GM12878 (cell line): ENCODE data around the gene YBX2. TPM values are rescaled to one million over a fixed set of nuclear protein-coding genes. Genes with fewer than 3 reads are reported as not detected.

Experiments
- BMI1 ChIP-seq: fragments of 450-650 bp; IDR thresholded peaks from 2 replicates; pipeline ENCODE4 v1.6.1; 2016; ENCODE audit warnings: mild to moderate bottlenecking, moderate library complexity, borderline replicate concordance
- CEBPB ChIP-seq, 2 experiments: fragments of 150-350 bp in 1 of 2; IDR thresholded peaks; 2 replicates each; pipeline ENCODE4 v1.6.1; 2012 to 2014; ENCODE audit warnings: low read depth in 2 of 2, low read length in 2 of 2, borderline replicate concordance in 1 of 2, inconsistent platforms in 1 of 2
- CREM ChIP-seq: IDR thresholded peaks from 2 replicates; pipeline ENCODE4 v1.6.1; 2014; ENCODE audit warnings: antibody characterized with exemption, low read depth
- EGR1 ChIP-seq, 2 experiments: IDR thresholded peaks; 1 replicate in 1 of 2; 2 replicates in 1 of 2; pipeline ENCODE4 v1.6.1; 2011 to 2012; ENCODE audit warnings: low read depth in 2 of 2, low read length in 2 of 2, borderline replicate concordance in 1 of 2, mild to moderate bottlenecking in 1 of 2, moderate library complexity in 1 of 2
- HDAC2 ChIP-seq: fragments of 200-600 bp; sonication (generic); IDR thresholded peaks from 2 replicates; pipeline ENCODE4 v1.6.1; 2017
- IKZF1 ChIP-seq: fragments of 450-650 bp; conservative IDR thresholded peaks from 2 replicates; pipeline ENCODE4 v1.6.1; 2017; ENCODE audit warnings: antibody characterized with exemption, mild to moderate bottlenecking
- IRF4 ChIP-seq: IDR thresholded peaks from 2 replicates; pipeline ENCODE4 v1.6.1; 2011; ENCODE audit warnings: low read depth, low read length
- MYC ChIP-seq: IDR thresholded peaks from 2 replicates; pipeline ENCODE4 v1.6.1; 2011; ENCODE audit warnings: mild to moderate bottlenecking, low read length, moderate library complexity, inconsistent platforms; ENCODE audit not compliant: insufficient read depth, insufficient replicate concordance, insufficient read length, severe bottlenecking
- NBN ChIP-seq: fragments of 450-650 bp; IDR thresholded peaks from 2 replicates; pipeline ENCODE4 v1.6.1; 2016
- RB1 ChIP-seq: fragments of 450-650 bp; formaldehyde crosslinking; IDR thresholded peaks from 2 replicates; pipeline ENCODE4 v1.6.1; 2017; ENCODE audit warnings: mild to moderate bottlenecking, borderline replicate concordance
- SIN3A ChIP-seq: IDR thresholded peaks from 2 replicates; pipeline ENCODE4 v1.6.1; 2012; ENCODE audit warnings: low read depth, low read length, improper control_type of control experiment
- polyA plus RNA-seq, 11 experiments: library from polyadenylated mRNA; depleted of rRNA in 4 of 11; unstranded in 6 of 11; stranded (reverse) in 5 of 11; fragments of >200 nt; fragmentation: Nextera tagmentation in 4 of 11; fragmentation: Illumina TruSeq in 1 of 11; extraction: Ambion mirVana in 4 of 11; extraction: Trizol in 1 of 11; gene quantifications; 1 replicate in 1 of 11; 2 replicates in 10 of 11; pipeline versions ENCODE4 v1.2.1 to v1.2.3, GENCODE V29; 2011 to 2016; ENCODE audit warnings: inconsistent platforms in 2 of 11, missing spikeins in 2 of 11, low read depth in 1 of 11
- total RNA-seq, 4 experiments: library from RNA; depleted of rRNA in 3 of 4; stranded (reverse); fragments of >200 nt in 3 of 4; fragmentation: Illumina TruSeq in 1 of 4; extraction: Trizol in 1 of 4; gene quantifications; 2 replicates each; pipeline versions ENCODE4 v1.2.1 to v1.2.3, GENCODE V29; 2013 to 2021
- TF ChIP-seq, protein P1 (sequence below): fragments of 450-650 bp; IDR thresholded peaks from 2 replicates; pipeline ENCODE4 v1.6.1; 2016; ENCODE audit warnings: mild to moderate bottlenecking, moderate library complexity, borderline replicate concordance
- TF ChIP-seq, protein P2 (sequence below): IDR thresholded peaks from 2 replicates; pipeline ENCODE4 v1.6.1; 2011; ENCODE audit warnings: borderline replicate concordance, low read depth, mild to moderate bottlenecking, moderate library complexity, mixed read lengths, low read length; ENCODE audit not compliant: insufficient read depth; ENCODE audit errors: extremely low read length
- TF ChIP-seq, protein P3 (sequence below): IDR thresholded peaks from 2 replicates; pipeline ENCODE4 v1.6.1; 2011; ENCODE audit warnings: borderline replicate concordance, low read depth, mild to moderate bottlenecking, moderate library complexity, low read length; ENCODE audit not compliant: insufficient read depth, poor library complexity, severe bottlenecking
- TF ChIP-seq, protein P4 (sequence below): fragments of 450-650 bp; IDR thresholded peaks from 2 replicates; pipeline ENCODE4 v1.6.1; 2018; ENCODE audit warnings: mild to moderate bottlenecking, low read depth, moderate library complexity; ENCODE audit not compliant: partially characterized antibody
- TF ChIP-seq, protein P5 (sequence below): IDR thresholded peaks from 2 replicates; pipeline ENCODE4 v1.6.1; 2012; ENCODE audit warnings: mild to moderate bottlenecking, low read depth, low read length

The YBX2 gene
- total and polyA plus RNA-seq, 10 of the 15 experiments (the other 5 are each of a cell fraction or from before 2014, with no cell fraction given) = not detected

DNA sequence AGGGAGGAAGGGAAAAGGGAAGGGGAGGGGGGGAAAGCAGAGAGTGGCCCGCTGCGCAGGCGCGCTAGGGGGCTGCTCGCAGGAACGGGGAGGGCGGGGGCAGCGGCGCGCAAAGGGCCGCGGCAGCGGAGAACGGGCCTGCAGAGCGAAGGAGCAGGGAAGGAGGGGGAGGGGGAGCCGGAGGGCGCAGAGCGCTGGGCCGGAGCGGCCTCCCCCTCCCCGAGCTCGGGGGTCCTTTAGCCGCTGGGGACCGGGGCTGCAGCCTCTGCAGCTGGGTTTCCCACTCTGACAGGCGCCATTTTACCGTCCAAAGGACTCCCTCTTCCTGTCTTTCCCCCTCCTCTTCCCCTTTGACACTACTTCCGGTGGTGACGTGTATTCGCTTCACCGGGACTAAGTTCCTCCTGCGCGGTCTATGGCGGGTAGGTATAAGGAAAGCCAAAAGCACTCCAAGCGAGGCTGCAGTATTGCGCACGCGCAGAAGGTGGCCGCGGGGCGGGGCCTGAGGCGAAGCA is 42.7 kb downstream of the YBX2 start, which contains the start of gene CTDNEP1 (continued):
- TF ChIP-seq CREM (no peak; the same call in 1 of the 2 replicates), RB1 (no peak), EGR1 (IDR thresholded peaks at IDR 0.05; ENCODE audit: borderline replicate concordance in 1 of 2, low read depth in 2 of 2, low read length in 2 of 2) (0 out of 3 replicates have a peak, but pooled peaks of 1 of the 2 experiments have one; percentile 2), BMI1 (no peak), NBN (no peak), IRF4 (no peak), CEBPB (IDR thresholded peaks at IDR 0.05; ENCODE audit: borderline replicate concordance in 1 of 2, low read depth in 2 of 2, low read length in 2 of 2) (no peak), IKZF1 (no peak; the same call in 1 of the 2 replicates), SIN3A (no peak), MYC (no peak), HDAC2 (no peak)
- TF ChIP-seq, protein P1, sequence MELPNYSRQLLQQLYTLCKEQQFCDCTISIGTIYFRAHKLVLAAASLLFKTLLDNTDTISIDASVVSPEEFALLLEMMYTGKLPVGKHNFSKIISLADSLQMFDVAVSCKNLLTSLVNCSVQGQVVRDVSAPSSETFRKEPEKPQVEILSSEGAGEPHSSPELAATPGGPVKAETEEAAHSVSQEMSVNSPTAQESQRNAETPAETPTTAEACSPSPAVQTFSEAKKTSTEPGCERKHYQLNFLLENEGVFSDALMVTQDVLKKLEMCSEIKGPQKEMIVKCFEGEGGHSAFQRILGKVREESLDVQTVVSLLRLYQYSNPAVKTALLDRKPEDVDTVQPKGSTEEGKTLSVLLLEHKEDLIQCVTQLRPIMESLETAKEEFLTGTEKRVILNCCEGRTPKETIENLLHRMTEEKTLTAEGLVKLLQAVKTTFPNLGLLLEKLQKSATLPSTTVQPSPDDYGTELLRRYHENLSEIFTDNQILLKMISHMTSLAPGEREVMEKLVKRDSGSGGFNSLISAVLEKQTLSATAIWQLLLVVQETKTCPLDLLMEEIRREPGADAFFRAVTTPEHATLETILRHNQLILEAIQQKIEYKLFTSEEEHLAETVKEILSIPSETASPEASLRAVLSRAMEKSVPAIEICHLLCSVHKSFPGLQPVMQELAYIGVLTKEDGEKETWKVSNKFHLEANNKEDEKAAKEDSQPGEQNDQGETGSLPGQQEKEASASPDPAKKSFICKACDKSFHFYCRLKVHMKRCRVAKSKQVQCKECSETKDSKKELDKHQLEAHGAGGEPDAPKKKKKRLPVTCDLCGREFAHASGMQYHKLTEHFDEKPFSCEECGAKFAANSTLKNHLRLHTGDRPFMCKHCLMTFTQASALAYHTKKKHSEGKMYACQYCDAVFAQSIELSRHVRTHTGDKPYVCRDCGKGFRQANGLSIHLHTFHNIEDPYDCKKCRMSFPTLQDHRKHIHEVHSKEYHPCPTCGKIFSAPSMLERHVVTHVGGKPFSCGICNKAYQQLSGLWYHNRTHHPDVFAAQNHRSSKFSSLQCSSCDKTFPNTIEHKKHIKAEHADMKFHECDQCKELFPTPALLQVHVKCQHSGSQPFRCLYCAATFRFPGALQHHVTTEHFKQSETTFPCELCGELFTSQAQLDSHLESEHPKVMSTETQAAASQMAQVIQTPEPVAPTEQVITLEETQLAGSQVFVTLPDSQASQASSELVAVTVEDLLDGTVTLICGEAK = peak; percentile 93
- TF ChIP-seq, protein P2, sequence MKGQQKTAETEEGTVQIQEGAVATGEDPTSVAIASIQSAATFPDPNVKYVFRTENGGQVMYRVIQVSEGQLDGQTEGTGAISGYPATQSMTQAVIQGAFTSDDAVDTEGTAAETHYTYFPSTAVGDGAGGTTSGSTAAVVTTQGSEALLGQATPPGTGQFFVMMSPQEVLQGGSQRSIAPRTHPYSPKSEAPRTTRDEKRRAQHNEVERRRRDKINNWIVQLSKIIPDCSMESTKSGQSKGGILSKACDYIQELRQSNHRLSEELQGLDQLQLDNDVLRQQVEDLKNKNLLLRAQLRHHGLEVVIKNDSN = no peak
- TF ChIP-seq, protein P3, sequence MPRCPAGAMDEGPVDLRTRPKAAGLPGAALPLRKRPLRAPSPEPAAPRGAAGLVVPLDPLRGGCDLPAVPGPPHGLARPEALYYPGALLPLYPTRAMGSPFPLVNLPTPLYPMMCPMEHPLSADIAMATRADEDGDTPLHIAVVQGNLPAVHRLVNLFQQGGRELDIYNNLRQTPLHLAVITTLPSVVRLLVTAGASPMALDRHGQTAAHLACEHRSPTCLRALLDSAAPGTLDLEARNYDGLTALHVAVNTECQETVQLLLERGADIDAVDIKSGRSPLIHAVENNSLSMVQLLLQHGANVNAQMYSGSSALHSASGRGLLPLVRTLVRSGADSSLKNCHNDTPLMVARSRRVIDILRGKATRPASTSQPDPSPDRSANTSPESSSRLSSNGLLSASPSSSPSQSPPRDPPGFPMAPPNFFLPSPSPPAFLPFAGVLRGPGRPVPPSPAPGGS = no peak
- TF ChIP-seq, protein P4, sequence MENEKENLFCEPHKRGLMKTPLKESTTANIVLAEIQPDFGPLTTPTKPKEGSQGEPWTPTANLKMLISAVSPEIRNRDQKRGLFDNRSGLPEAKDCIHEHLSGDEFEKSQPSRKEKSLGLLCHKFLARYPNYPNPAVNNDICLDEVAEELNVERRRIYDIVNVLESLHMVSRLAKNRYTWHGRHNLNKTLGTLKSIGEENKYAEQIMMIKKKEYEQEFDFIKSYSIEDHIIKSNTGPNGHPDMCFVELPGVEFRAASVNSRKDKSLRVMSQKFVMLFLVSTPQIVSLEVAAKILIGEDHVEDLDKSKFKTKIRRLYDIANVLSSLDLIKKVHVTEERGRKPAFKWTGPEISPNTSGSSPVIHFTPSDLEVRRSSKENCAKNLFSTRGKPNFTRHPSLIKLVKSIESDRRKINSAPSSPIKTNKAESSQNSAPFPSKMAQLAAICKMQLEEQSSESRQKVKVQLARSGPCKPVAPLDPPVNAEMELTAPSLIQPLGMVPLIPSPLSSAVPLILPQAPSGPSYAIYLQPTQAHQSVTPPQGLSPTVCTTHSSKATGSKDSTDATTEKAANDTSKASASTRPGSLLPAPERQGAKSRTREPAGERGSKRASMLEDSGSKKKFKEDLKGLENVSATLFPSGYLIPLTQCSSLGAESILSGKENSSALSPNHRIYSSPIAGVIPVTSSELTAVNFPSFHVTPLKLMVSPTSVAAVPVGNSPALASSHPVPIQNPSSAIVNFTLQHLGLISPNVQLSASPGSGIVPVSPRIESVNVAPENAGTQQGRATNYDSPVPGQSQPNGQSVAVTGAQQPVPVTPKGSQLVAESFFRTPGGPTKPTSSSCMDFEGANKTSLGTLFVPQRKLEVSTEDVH = no peak
- TF ChIP-seq, protein P5, sequence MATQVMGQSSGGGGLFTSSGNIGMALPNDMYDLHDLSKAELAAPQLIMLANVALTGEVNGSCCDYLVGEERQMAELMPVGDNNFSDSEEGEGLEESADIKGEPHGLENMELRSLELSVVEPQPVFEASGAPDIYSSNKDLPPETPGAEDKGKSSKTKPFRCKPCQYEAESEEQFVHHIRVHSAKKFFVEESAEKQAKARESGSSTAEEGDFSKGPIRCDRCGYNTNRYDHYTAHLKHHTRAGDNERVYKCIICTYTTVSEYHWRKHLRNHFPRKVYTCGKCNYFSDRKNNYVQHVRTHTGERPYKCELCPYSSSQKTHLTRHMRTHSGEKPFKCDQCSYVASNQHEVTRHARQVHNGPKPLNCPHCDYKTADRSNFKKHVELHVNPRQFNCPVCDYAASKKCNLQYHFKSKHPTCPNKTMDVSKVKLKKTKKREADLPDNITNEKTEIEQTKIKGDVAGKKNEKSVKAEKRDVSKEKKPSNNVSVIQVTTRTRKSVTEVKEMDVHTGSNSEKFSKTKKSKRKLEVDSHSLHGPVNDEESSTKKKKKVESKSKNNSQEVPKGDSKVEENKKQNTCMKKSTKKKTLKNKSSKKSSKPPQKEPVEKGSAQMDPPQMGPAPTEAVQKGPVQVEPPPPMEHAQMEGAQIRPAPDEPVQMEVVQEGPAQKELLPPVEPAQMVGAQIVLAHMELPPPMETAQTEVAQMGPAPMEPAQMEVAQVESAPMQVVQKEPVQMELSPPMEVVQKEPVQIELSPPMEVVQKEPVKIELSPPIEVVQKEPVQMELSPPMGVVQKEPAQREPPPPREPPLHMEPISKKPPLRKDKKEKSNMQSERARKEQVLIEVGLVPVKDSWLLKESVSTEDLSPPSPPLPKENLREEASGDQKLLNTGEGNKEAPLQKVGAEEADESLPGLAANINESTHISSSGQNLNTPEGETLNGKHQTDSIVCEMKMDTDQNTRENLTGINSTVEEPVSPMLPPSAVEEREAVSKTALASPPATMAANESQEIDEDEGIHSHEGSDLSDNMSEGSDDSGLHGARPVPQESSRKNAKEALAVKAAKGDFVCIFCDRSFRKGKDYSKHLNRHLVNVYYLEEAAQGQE = no peak
